Measurements from ENCODE around the gene C1QC. TPM values are rescaled to one million over a fixed set of nuclear protein-coding genes. Genes with fewer than 3 reads are reported as not detected.

The C1QC gene
- total RNA-seq, 4 donors from 2014 or later = 23.0 to 395 (median 169) TPM

- no peaks in the 10 kb centered on the region for H3K4me1 ChIP-seq
- no peak overlapping the region for H3K27ac ChIP-seq
- ATAC-seq = no peak
- no peaks in the 10 kb centered on the region for H3K36me3 ChIP-seq
- H3K9me3 ChIP-seq = no peaks in the 10 kb centered on the region
- TF ChIP-seq POLR2A (IDR thresholded peaks at IDR 0.05) (no peak), EP300 (IDR thresholded peaks at IDR 0.05) (no peak), CTCF (IDR thresholded peaks at IDR 0.05) (no peak), POLR2AphosphoS5 (IDR thresholded peaks at IDR 0.05) (no peak)
- H3K4me3 ChIP-seq = no peak overlapping the region
- WGBS, 2 donors (ENCODE audit: low coverage in 1 of 2) = 84 to 100% methylated on average over 3 to 12 of the region's 13 CpGs
- H3K27me3 ChIP-seq = peaks cover 36% of the 10 kb centered on the region
These were observed 6.8 kb downstream of the C1QC start for GRCh38 chr1:22650089-22650693.

- H3K4me1 ChIP-seq = no peaks in the 10 kb centered on the region
- ATAC-seq = peak; percentile 48
- TF ChIP-seq POLR2A (IDR thresholded peaks at IDR 0.05) (no peak), EP300 (IDR thresholded peaks at IDR 0.05) (no peak), CTCF (IDR thresholded peaks at IDR 0.05) (no peak), POLR2AphosphoS5 (IDR thresholded peaks at IDR 0.05) (no peak)
These were observed 8.8 kb downstream of the C1QC start for GRCh38 chr1:22651941-22652856.

GRCh38 chr1:22652881-22653316, 9.5 kb downstream of the C1QC start, which contains the start of gene C1QB:
Gene C1QB (plus strand): TSS chr1:22653236. CDS start chr1:22659463, 6,227 bp downstream.
- TF ChIP-seq POLR2AphosphoS5 (IDR thresholded peaks at IDR 0.05) (peak; percentile 25), EP300 (IDR thresholded peaks at IDR 0.05) (no peak), POLR2A (IDR thresholded peaks at IDR 0.05) (peak in 1 of 2 donors; percentile 38)
- H3K27ac ChIP-seq = no peak within 1 kb of the TSS
- ATAC-seq = peak; percentile 85
- H3K4me3 ChIP-seq = peak within 1 kb of the TSS in 1 of 2 donors; percentile 39
- H3K27me3 ChIP-seq = peaks cover 57% of the 10 kb centered on the region
- no peaks in the 10 kb centered on the region for H3K9me3 ChIP-seq
- WGBS, 2 donors (ENCODE audit: low coverage in 1 of 2) = 82% methylated on average over 4 of the region's 13 CpGs; no CpG with 5 or more reads in 1 of the 2 donors
- no peaks in the 10 kb centered on the region for H3K4me1 ChIP-seq
- H3K36me3 ChIP-seq = no peaks in the 10 kb centered on the region

More at GRCh38 chr1:22651941-22652856, 8.8 kb downstream of the C1QC start:
- 58 to 62% methylated on average over 6 to 11 of the region's 15 CpGs for WGBS, 2 donors (ENCODE audit: low coverage in 1 of 2)
- no peak overlapping the region for H3K4me3 ChIP-seq
- peaks cover 52% of the 10 kb centered on the region for H3K27me3 ChIP-seq
- H3K27ac ChIP-seq = no peak overlapping the region
- no peaks in the 10 kb centered on the region for H3K9me3 ChIP-seq
- H3K36me3 ChIP-seq = no peaks in the 10 kb centered on the region

GRCh38 chr1:22654692-22655091, 11.3 kb downstream of the C1QC start:
- H3K4me1 ChIP-seq = no peaks in the 10 kb centered on the region
- peak overlapping the region in 1 of 2 donors; percentile 39 for H3K4me3 ChIP-seq
- no peak overlapping the region for H3K27ac ChIP-seq
- H3K9me3 ChIP-seq = no peaks in the 10 kb centered on the region
- TF ChIP-seq POLR2AphosphoS5 (IDR thresholded peaks at IDR 0.05) = no peak
- no peak for TF ChIP-seq EP300 (IDR thresholded peaks at IDR 0.05)
- no peak for TF ChIP-seq CTCF (IDR thresholded peaks at IDR 0.05)
- TF ChIP-seq POLR2A (IDR thresholded peaks at IDR 0.05) = no peak
- no peaks in the 10 kb centered on the region for H3K36me3 ChIP-seq
- peaks cover 74% of the 10 kb centered on the region for H3K27me3 ChIP-seq
- WGBS, 2 donors (ENCODE audit: low coverage in 1 of 2) = 46 to 82% methylated on average over 2 to 4 of the region's 5 CpGs
- ATAC-seq = no peak

GRCh38 chr1:22658385-22659163, 15.1 kb downstream of the C1QC start:
- TF ChIP-seq EP300 (IDR thresholded peaks at IDR 0.05) = no peak
- no peak for TF ChIP-seq POLR2A (IDR thresholded peaks at IDR 0.05)
- no peak for TF ChIP-seq CTCF (IDR thresholded peaks at IDR 0.05)
- no peak for TF ChIP-seq POLR2AphosphoS5 (IDR thresholded peaks at IDR 0.05)
- Histone ChIP-seq H3K4me1 (no peaks in the 10 kb centered on the region), H3K27ac (no peak overlapping the region), H3K36me3 (no peaks in the 10 kb centered on the region), H3K9me3 (no peaks in the 10 kb centered on the region), H3K27me3 (peaks cover 85% of the 10 kb centered on the region), H3K4me3 (no peak overlapping the region)
- WGBS, 2 donors (ENCODE audit: low coverage in 1 of 2) = 44 to 100% methylated on average over 1 to 3 of the region's 3 CpGs
- no peak for ATAC-seq
